SU-DHL-6 (cell line): ENCODE results near the gene NKX6-2.

Experiments used
- EZH2phosphoT487 ChIP-seq: fragments of 200-600 bp; sonication (generic), shearing (Covaris generic); conservative IDR thresholded peaks from 2 replicates; pipeline ENCODE4 v1.6.1; 2018; ENCODE audit warnings: mild to moderate bottlenecking, antibody characterized with exemption, low read length, moderate library complexity, mixed read lengths
- TF ChIP-seq, protein P1 (sequence below): fragments of 200-600 bp; sonication (generic); IDR thresholded peaks from one replicate; pipeline ENCODE4 v1.5.1; 2017; ENCODE audit warnings: antibody characterized with exemption, mild to moderate bottlenecking, low read length, moderate library complexity; ENCODE audit not compliant: insufficient read depth, poor library complexity, severe bottlenecking

GRCh38 chr10:132804785-132805426 lies 19.0 kb upstream of the NKX6-2 start:
- TF ChIP-seq, protein P1, sequence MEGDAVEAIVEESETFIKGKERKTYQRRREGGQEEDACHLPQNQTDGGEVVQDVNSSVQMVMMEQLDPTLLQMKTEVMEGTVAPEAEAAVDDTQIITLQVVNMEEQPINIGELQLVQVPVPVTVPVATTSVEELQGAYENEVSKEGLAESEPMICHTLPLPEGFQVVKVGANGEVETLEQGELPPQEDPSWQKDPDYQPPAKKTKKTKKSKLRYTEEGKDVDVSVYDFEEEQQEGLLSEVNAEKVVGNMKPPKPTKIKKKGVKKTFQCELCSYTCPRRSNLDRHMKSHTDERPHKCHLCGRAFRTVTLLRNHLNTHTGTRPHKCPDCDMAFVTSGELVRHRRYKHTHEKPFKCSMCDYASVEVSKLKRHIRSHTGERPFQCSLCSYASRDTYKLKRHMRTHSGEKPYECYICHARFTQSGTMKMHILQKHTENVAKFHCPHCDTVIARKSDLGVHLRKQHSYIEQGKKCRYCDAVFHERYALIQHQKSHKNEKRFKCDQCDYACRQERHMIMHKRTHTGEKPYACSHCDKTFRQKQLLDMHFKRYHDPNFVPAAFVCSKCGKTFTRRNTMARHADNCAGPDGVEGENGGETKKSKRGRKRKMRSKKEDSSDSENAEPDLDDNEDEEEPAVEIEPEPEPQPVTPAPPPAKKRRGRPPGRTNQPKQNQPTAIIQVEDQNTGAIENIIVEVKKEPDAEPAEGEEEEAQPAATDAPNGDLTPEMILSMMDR: no peak
- no peak for TF ChIP-seq EZH2phosphoT487
